AG09319 (cell line): ENCODE data around the gene KRT20.

Experiments used
- DNase-seq: peaks from one replicate; pipeline ENCODE4 v3.0.0-alpha.2; 2010; ENCODE audit warnings: low read depth; ENCODE audit errors: extremely low read depth
- CTCF ChIP-seq: IDR thresholded peaks from 2 replicates; pipeline ENCODE4 v1.5.1; 2011; ENCODE audit warnings: low read depth, mild to moderate bottlenecking, inconsistent platforms, low read length, moderate library complexity

The KRT20 gene

GRCh38 chr17:40915721-40916256 lies 30.7 kb upstream of the KRT20 start:
- no peak for TF ChIP-seq CTCF
- DNase-seq = no peak

- TF ChIP-seq CTCF = no peak
- peak; percentile 57 for DNase-seq
These were observed 30.2 kb upstream of the KRT20 start for GRCh38 chr17:40915199-40915661.

- TF ChIP-seq CTCF = no peak
- DNase-seq = no peak
These were observed 29.2 kb upstream of the KRT20 start for GRCh38 chr17:40914075-40914855.

GRCh38 chr17:40912486-40913210 lies 27.6 kb upstream of the KRT20 start:
- no peak for DNase-seq
- no peak for TF ChIP-seq CTCF

- peak; percentile 28 for DNase-seq
- no peak for TF ChIP-seq CTCF
These were observed 25.4 kb upstream of the KRT20 start for GRCh38 chr17:40910441-40910841.

- no peak for TF ChIP-seq CTCF
- peak; percentile 51 for DNase-seq
These were observed 24.7 kb upstream of the KRT20 start for GRCh38 chr17:40909755-40910154.

GRCh38 chr17:40909351-40909750 lies 24.3 kb upstream of the KRT20 start:
- peak; percentile 77 for TF ChIP-seq CTCF

More at GRCh38 chr17:40909351-40909750, 24.3 kb upstream of the KRT20 start:
- DNase-seq = peak; percentile 91
